Duodenal mucosa (tissue), 2 donors: ENCODE data around the gene MRPS27.

Source experiments
- H3K27ac ChIP-seq: one replicate; pipeline ENCODE4 v1.7.0; 2013; ENCODE audit warnings: low read depth, low read length
- H3K27me3 ChIP-seq, 2 donors: one replicate each; pipeline ENCODE4 v1.7.0; 2013; ENCODE audit warnings: low read length in 2 of 2, control low read depth in 1 of 2; ENCODE audit not compliant: insufficient read depth in 2 of 2, control insufficient read depth in 1 of 2
- H3K36me3 ChIP-seq, 2 donors: one replicate each; pipeline ENCODE4 v1.7.0; 2013; ENCODE audit warnings: low read length in 2 of 2, control low read depth in 1 of 2; ENCODE audit not compliant: insufficient read depth in 2 of 2, control insufficient read depth in 1 of 2
- H3K4me1 ChIP-seq, 2 donors: one replicate each; pipeline ENCODE4 v1.7.0; 2013; ENCODE audit warnings: low read length in 2 of 2, control low read depth in 1 of 2; ENCODE audit not compliant: insufficient read depth in 2 of 2, control insufficient read depth in 1 of 2
- H3K4me3 ChIP-seq, 2 donors: one replicate each; pipeline ENCODE4 v1.7.0; 2013; ENCODE audit warnings: low read length in 2 of 2, low read depth in 1 of 2
- H3K9ac ChIP-seq, 2 donors: one replicate each; pipeline ENCODE4 v1.7.0; 2013; ENCODE audit warnings: low read length in 2 of 2, low read depth in 1 of 2
- H3K9me3 ChIP-seq, 2 donors: one replicate each; pipeline ENCODE4 v1.7.0; 2013; ENCODE audit warnings: low read length in 2 of 2, control low read depth in 1 of 2; ENCODE audit not compliant: control insufficient read depth in 1 of 2

MRPS27 gene

GRCh38 chr5:72268260-72268659, 51.8 kb downstream of the MRPS27 start:
- Histone ChIP-seq H3K4me1 (no peaks in the 10 kb centered on the region), H3K27me3 (no peaks in the 10 kb centered on the region), H3K27ac (no peak overlapping the region), H3K9ac (no peak overlapping the region), H3K4me3 (no peak overlapping the region), H3K36me3 (peaks cover 0 to 6% of the 10 kb centered on the region in 2 donors), H3K9me3 (no peaks in the 10 kb centered on the region)

- H3K9ac ChIP-seq: no peak overlapping the region
- no peak overlapping the region for H3K27ac ChIP-seq
- H3K36me3 ChIP-seq: peaks cover 0 to 6% of the 10 kb centered on the region in 2 donors
- H3K4me1 ChIP-seq: no peaks in the 10 kb centered on the region
- no peak overlapping the region for H3K4me3 ChIP-seq
- H3K27me3 ChIP-seq: no peaks in the 10 kb centered on the region
- H3K9me3 ChIP-seq: no peaks in the 10 kb centered on the region
Measured at GRCh38 chr5:72267685-72268084, 52.4 kb downstream of the MRPS27 start.

GRCh38 chr5:72266862-72267261, 53.2 kb downstream of the MRPS27 start:
- no peak overlapping the region for H3K9ac ChIP-seq
- no peaks in the 10 kb centered on the region for H3K4me1 ChIP-seq
- H3K27me3 ChIP-seq: no peaks in the 10 kb centered on the region
- no peak overlapping the region for H3K27ac ChIP-seq
- no peak overlapping the region for H3K4me3 ChIP-seq
- H3K36me3 ChIP-seq: no peaks in the 10 kb centered on the region
- H3K9me3 ChIP-seq: no peaks in the 10 kb centered on the region

GRCh38 chr5:72265032-72265877, 54.8 kb downstream of the MRPS27 start:
- H3K4me3 ChIP-seq: no peak overlapping the region
- no peak overlapping the region for H3K9ac ChIP-seq
- H3K36me3 ChIP-seq: no peaks in the 10 kb centered on the region
- no peak overlapping the region for H3K27ac ChIP-seq
- no peaks in the 10 kb centered on the region for H3K9me3 ChIP-seq
- H3K27me3 ChIP-seq: no peaks in the 10 kb centered on the region
- no peaks in the 10 kb centered on the region for H3K4me1 ChIP-seq

GRCh38 chr5:72256536-72256935, 63.5 kb downstream of the MRPS27 start:
- no peak overlapping the region for H3K27ac ChIP-seq
- H3K9me3 ChIP-seq: no peaks in the 10 kb centered on the region
- H3K4me1 ChIP-seq: peaks cover 0 to 11% of the 10 kb centered on the region in 2 donors
- no peak overlapping the region for H3K4me3 ChIP-seq
- H3K9ac ChIP-seq: no peak overlapping the region
- peaks cover 0 to 6% of the 10 kb centered on the region in 2 donors for H3K36me3 ChIP-seq
- H3K27me3 ChIP-seq: no peaks in the 10 kb centered on the region

- no peaks in the 10 kb centered on the region for H3K27me3 ChIP-seq
- peaks cover 0 to 11% of the 10 kb centered on the region in 2 donors for H3K4me1 ChIP-seq
- H3K36me3 ChIP-seq: peaks cover 0 to 6% of the 10 kb centered on the region in 2 donors
- H3K27ac ChIP-seq: no peak overlapping the region
- H3K4me3 ChIP-seq: no peak overlapping the region
- no peak overlapping the region for H3K9ac ChIP-seq
- H3K9me3 ChIP-seq: no peaks in the 10 kb centered on the region
Measured at GRCh38 chr5:72255670-72256069, 64.4 kb downstream of the MRPS27 start.

GRCh38 chr5:72255237-72255636, 64.8 kb downstream of the MRPS27 start:
- no peaks in the 10 kb centered on the region for H3K9me3 ChIP-seq
- no peak overlapping the region for H3K4me3 ChIP-seq
- no peak overlapping the region for H3K27ac ChIP-seq
- H3K27me3 ChIP-seq: no peaks in the 10 kb centered on the region
- H3K36me3 ChIP-seq: peaks cover 0 to 6% of the 10 kb centered on the region in 2 donors
- H3K9ac ChIP-seq: no peak overlapping the region
- peaks cover 0 to 11% of the 10 kb centered on the region in 2 donors for H3K4me1 ChIP-seq

GRCh38 chr5:72252574-72253155, 67.4 kb downstream of the MRPS27 start:
- H3K4me1 ChIP-seq: peaks cover 0 to 11% of the 10 kb centered on the region in 2 donors
- H3K4me3 ChIP-seq: no peak overlapping the region
- H3K9ac ChIP-seq: no peak overlapping the region
- H3K9me3 ChIP-seq: no peaks in the 10 kb centered on the region
- no peak overlapping the region for H3K27ac ChIP-seq
- no peaks in the 10 kb centered on the region for H3K27me3 ChIP-seq
- H3K36me3 ChIP-seq: peaks cover 0 to 6% of the 10 kb centered on the region in 2 donors

GRCh38 chr5:72252008-72252407, 68.0 kb downstream of the MRPS27 start:
- Histone ChIP-seq H3K27me3 (no peaks in the 10 kb centered on the region), H3K36me3 (peaks cover 0 to 6% of the 10 kb centered on the region in 2 donors), H3K27ac (no peak overlapping the region), H3K9ac (no peak overlapping the region), H3K4me1 (peaks cover 0 to 11% of the 10 kb centered on the region in 2 donors), H3K9me3 (no peaks in the 10 kb centered on the region), H3K4me3 (no peak overlapping the region)

- no peaks in the 10 kb centered on the region for H3K27me3 ChIP-seq
- no peaks in the 10 kb centered on the region for H3K9me3 ChIP-seq
- H3K4me3 ChIP-seq: no peak overlapping the region
- peaks cover 0 to 3% of the 10 kb centered on the region in 2 donors for H3K36me3 ChIP-seq
- no peak overlapping the region for H3K9ac ChIP-seq
- peaks cover 3 to 8% of the 10 kb centered on the region in 2 donors for H3K4me1 ChIP-seq
- H3K27ac ChIP-seq: no peak overlapping the region
Measured at GRCh38 chr5:72251386-72251785, 68.7 kb downstream of the MRPS27 start.
